Mononuclear cell (primary cell): ENCODE measurements around the gene SLMAP. TPM values are rescaled to one million over a fixed set of nuclear protein-coding genes. Genes with fewer than 3 reads are reported as not detected.

Source experiments
- H3K27me3 ChIP-seq: 2 replicates; pipeline ENCODE4 v1.6.0; 2011; ENCODE audit warnings: low read length, control low read depth; ENCODE audit not compliant: insufficient read depth
- H3K4me1 ChIP-seq: 2 replicates; pipeline ENCODE4 v1.5.1; 2011; ENCODE audit warnings: mild to moderate bottlenecking, low read length, control low read depth; ENCODE audit not compliant: insufficient read depth
- H3K4me3 ChIP-seq: 2 replicates; pipeline ENCODE4 v1.5.1; 2011; ENCODE audit warnings: mild to moderate bottlenecking, low read length, moderate library complexity
- H3K9me3 ChIP-seq: 2 replicates; pipeline ENCODE4 v1.5.1; 2011; ENCODE audit warnings: low read depth, mild to moderate bottlenecking, control low read depth, low read length
- total RNA-seq: library from RNA; depleted of rRNA; stranded (reverse); fragments of >200 nt; gene quantifications from one replicate; pipeline ENCODE4 v1.2.3, GENCODE V29; 2012

Gene SLMAP
- total RNA-seq, 1 donor: 68.6 TPM

GRCh38 chr3:57821765-57822164 is 65.7 kb downstream of the SLMAP start:
- peaks cover 4% of the 10 kb centered on the region for H3K4me1 ChIP-seq
- H3K4me3 ChIP-seq: no peak overlapping the region
- no peaks in the 10 kb centered on the region for H3K27me3 ChIP-seq
- H3K9me3 ChIP-seq: no peaks in the 10 kb centered on the region

DNA sequence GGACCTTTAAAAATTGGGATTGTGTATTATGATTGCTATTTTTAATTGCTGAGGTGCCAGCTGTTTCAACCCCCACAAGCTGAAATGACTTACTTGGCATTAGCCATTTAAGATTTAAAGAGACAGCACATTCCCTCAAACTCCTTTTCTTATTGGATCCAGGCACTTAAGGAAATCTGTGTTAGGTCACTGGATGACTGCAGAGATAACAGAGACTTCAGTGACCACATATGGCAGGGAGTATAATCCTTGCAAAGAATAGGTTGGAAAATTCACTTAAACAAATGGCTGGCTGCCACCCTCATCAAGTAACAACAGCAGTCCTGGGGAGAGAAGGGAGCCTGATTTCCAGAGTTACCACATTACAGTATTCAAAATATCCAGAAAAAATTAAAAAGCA is 66.6 kb downstream of the SLMAP start:
- Histone ChIP-seq H3K9me3 (no peaks in the 10 kb centered on the region), H3K4me1 (no peaks in the 10 kb centered on the region), H3K27me3 (no peaks in the 10 kb centered on the region), H3K4me3 (no peak overlapping the region)

DNA sequence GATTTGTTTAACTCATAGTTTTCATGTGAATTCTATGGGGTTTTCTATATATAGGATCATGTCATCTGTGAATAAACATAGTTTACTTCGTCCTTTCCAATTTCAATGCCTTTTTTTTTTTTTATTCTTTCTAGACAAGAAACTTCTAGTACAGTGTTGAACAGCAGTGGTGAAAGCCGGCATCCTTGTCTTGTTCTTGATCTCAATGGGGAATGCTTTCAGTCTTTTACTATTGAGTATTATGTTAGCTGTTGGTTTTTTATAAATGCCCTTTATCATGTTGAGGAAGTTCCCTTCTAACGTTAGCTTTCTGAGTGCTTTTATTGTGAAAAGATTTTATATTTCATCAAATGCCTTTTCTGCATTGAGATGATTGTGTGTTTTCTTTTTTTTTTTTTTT is 69.0 kb downstream of the SLMAP start:
- Histone ChIP-seq H3K4me1 (no peaks in the 10 kb centered on the region), H3K9me3 (no peaks in the 10 kb centered on the region), H3K27me3 (no peaks in the 10 kb centered on the region), H3K4me3 (no peak overlapping the region)

GRCh38 chr3:57826245-57826951 is 70.3 kb downstream of the SLMAP start:
- H3K4me3 ChIP-seq: no peak overlapping the region
- no peaks in the 10 kb centered on the region for H3K9me3 ChIP-seq
- no peaks in the 10 kb centered on the region for H3K27me3 ChIP-seq
- H3K4me1 ChIP-seq: no peaks in the 10 kb centered on the region

- no peak overlapping the region for H3K4me3 ChIP-seq
- H3K27me3 ChIP-seq: no peaks in the 10 kb centered on the region
- no peaks in the 10 kb centered on the region for H3K4me1 ChIP-seq
- H3K9me3 ChIP-seq: no peaks in the 10 kb centered on the region
These were observed 71.0 kb downstream of the SLMAP start for GRCh38 chr3:57826952-57827723.

- Histone ChIP-seq H3K9me3 (no peaks in the 10 kb centered on the region), H3K4me3 (no peak overlapping the region), H3K4me1 (no peaks in the 10 kb centered on the region)
These were observed 71.6 kb downstream of the SLMAP start for GRCh38 chr3:57827757-57828156.

DNA sequence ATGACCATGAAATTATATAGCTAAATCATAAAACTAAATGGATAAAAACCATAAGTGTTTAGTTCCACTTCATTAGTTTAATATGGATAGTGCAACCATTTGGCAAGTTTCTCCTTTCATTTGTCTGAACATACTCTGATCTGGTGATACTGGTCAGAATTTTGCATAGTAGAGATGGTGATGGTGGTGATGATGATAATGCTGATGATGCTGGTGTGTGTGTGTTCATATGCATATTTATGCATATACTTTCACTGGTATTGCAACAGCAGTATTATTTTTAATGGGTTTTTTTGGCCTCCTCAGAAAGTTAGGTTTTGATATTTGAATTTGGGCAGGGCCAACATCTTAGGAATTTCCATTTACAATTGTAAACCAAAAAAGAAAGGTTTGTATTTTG is 76.4 kb downstream of the SLMAP start:
- no peaks in the 10 kb centered on the region for H3K9me3 ChIP-seq
- no peak overlapping the region for H3K4me3 ChIP-seq
- H3K27me3 ChIP-seq: no peaks in the 10 kb centered on the region
- H3K4me1 ChIP-seq: no peaks in the 10 kb centered on the region

More at GRCh38 chr3:57827757-57828156, 71.6 kb downstream of the SLMAP start:
- no peaks in the 10 kb centered on the region for H3K27me3 ChIP-seq

GRCh38 chr3:57832900-57833313 is 76.8 kb downstream of the SLMAP start:
- no peak overlapping the region for H3K4me3 ChIP-seq
- no peaks in the 10 kb centered on the region for H3K9me3 ChIP-seq
- H3K4me1 ChIP-seq: no peaks in the 10 kb centered on the region
- H3K27me3 ChIP-seq: no peaks in the 10 kb centered on the region

- no peaks in the 10 kb centered on the region for H3K27me3 ChIP-seq
- H3K4me3 ChIP-seq: no peak overlapping the region
- H3K4me1 ChIP-seq: no peaks in the 10 kb centered on the region
- no peaks in the 10 kb centered on the region for H3K9me3 ChIP-seq
These were observed 77.7 kb downstream of the SLMAP start for GRCh38 chr3:57833763-57834162.

DNA sequence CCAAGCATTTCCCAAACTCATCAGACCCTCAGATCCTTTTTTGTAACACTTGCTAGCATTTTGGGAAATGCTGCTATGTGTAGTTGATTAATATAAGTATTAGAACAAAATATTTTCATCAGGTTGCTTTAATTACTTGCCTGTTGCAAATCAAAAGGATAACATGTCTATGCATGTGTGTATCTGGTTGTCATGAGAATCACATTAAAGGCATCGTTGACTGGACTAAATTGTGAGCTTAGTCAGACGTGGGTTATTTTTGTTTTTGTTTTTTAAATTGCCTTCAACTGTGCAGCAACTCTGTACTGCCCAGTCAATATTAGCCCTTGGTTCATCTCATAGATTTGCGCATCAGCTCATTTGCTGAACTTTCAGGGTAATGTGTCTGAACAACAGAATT is 81.6 kb downstream of the SLMAP start:
- Histone ChIP-seq H3K9me3 (no peaks in the 10 kb centered on the region), H3K4me1 (no peaks in the 10 kb centered on the region), H3K27me3 (no peaks in the 10 kb centered on the region), H3K4me3 (no peak overlapping the region)

GRCh38 chr3:57838627-57839026 is 82.5 kb downstream of the SLMAP start:
- Histone ChIP-seq H3K4me3 (no peak overlapping the region), H3K4me1 (no peaks in the 10 kb centered on the region), H3K27me3 (no peaks in the 10 kb centered on the region), H3K9me3 (no peaks in the 10 kb centered on the region)

- no peaks in the 10 kb centered on the region for H3K4me1 ChIP-seq
- no peaks in the 10 kb centered on the region for H3K9me3 ChIP-seq
These were observed 84.4 kb downstream of the SLMAP start for GRCh38 chr3:57840473-57840872.

GRCh38 chr3:57841818-57842217 is 85.7 kb downstream of the SLMAP start:
- Histone ChIP-seq H3K4me1 (no peaks in the 10 kb centered on the region), H3K4me3 (no peak overlapping the region), H3K27me3 (no peaks in the 10 kb centered on the region), H3K9me3 (no peaks in the 10 kb centered on the region)

More at GRCh38 chr3:57840473-57840872, 84.4 kb downstream of the SLMAP start:
- H3K27me3 ChIP-seq: no peaks in the 10 kb centered on the region
- no peak overlapping the region for H3K4me3 ChIP-seq

- Histone ChIP-seq H3K4me3 (no peak overlapping the region), H3K9me3 (peaks cover 8% of the 10 kb centered on the region), H3K27me3 (no peaks in the 10 kb centered on the region), H3K4me1 (no peaks in the 10 kb centered on the region)
These were observed 92.1 kb downstream of the SLMAP start for GRCh38 chr3:57848177-57848738.

DNA sequence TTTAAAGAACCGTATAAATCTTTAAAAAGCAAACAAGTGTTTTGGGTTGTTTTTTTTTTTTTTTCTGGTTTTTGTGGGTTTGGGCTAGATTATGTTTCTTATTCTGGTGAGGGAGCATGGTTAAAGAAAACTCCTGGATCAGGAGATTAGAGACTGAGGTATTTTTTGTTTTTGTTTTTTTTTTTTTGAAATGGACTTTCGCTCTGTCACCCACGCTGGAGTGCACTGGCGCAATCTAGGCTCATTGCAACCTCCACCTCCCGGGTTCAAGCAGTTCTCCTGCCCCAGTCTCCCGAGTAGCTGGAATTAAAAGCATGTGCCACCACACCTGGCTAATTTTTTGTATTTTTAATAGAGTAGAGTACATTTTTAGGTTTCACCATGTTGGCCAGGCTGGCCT is 95.2 kb downstream of the SLMAP start:
- H3K4me3 ChIP-seq: no peak overlapping the region
- H3K4me1 ChIP-seq: no peaks in the 10 kb centered on the region
- H3K9me3 ChIP-seq: peaks cover 8% of the 10 kb centered on the region
- no peaks in the 10 kb centered on the region for H3K27me3 ChIP-seq
